Body of pancreas (tissue), 4 donors: ENCODE measurements around the gene FRMPD4.

Experiments used
- POLR2A ChIP-seq, 3 donors: fragments of 450-650 bp; IDR thresholded peaks; one replicate each; pipeline ENCODE4 v1.6.1; 2016; ENCODE audit warnings: antibody characterized with exemption in 3 of 3, mild to moderate bottlenecking in 2 of 3
- TF ChIP-seq, protein P1 (sequence below), 7 experiments: fragments of 450-650 bp in 4 of 7; fragments of 200-600 bp in 3 of 7; sonication (generic) in 3 of 7; IDR thresholded peaks; one replicate each; pipeline ENCODE4 v1.5.1; 2016 to 2019; ENCODE audit warnings: antibody characterized with exemption in 7 of 7

DNA sequence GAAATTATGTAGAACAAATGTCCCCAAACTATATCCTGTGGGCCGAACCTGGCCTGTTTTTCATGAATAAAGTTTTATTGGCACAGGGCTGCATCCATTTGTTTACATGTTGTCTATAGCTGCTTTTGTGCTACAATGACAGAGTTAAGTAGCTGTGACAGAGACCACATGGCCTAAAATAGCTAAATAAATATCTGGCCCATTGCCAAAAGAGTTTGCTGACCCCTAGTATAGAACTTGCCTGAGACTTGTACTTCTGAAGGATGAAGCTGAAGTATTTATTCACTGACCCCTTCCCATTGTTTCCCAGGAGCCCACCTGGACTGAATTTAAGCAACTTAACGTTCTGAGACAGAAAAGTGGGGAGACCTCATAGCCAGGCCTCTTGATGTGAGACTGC is 325.6 kb downstream of the FRMPD4 start:
- TF ChIP-seq, protein P1, sequence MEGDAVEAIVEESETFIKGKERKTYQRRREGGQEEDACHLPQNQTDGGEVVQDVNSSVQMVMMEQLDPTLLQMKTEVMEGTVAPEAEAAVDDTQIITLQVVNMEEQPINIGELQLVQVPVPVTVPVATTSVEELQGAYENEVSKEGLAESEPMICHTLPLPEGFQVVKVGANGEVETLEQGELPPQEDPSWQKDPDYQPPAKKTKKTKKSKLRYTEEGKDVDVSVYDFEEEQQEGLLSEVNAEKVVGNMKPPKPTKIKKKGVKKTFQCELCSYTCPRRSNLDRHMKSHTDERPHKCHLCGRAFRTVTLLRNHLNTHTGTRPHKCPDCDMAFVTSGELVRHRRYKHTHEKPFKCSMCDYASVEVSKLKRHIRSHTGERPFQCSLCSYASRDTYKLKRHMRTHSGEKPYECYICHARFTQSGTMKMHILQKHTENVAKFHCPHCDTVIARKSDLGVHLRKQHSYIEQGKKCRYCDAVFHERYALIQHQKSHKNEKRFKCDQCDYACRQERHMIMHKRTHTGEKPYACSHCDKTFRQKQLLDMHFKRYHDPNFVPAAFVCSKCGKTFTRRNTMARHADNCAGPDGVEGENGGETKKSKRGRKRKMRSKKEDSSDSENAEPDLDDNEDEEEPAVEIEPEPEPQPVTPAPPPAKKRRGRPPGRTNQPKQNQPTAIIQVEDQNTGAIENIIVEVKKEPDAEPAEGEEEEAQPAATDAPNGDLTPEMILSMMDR (IDR thresholded peaks at IDR 0.05), result no peak
- TF ChIP-seq POLR2A (IDR thresholded peaks at IDR 0.05), result no peak
